Activated naive CD4-positive, alpha-beta T cell treated with anti-CD3 and anti-CD28 coated beads, Interleukin-2, amount 50 U/mL, for 24 hours (primary cell): ENCODE measurements around the gene ADARB1.
A peak's percentile ranks its signal among the peaks of the same experiment; 100 is the strongest.
"Not testable (repeated sequence)": the region's sequence is repeated elsewhere in the genome, so short reads cannot be mapped to it uniquely, and the experiment has no call there.

ENCODE experiments used
- H3K27ac Mint-ChIP-seq: one replicate; pipeline ENCODE4 v1.8.0; 2021; ENCODE audit warnings: mild to moderate bottlenecking, mixed read lengths
- H3K27me3 Mint-ChIP-seq: one replicate; pipeline ENCODE4 v1.8.0; 2021; ENCODE audit warnings: mixed read lengths
- H3K36me3 Mint-ChIP-seq: one replicate; pipeline ENCODE4 v1.8.0; 2021; ENCODE audit warnings: mixed read lengths
- H3K4me1 Mint-ChIP-seq: one replicate; pipeline ENCODE4 v1.8.0; 2021; ENCODE audit warnings: mixed read lengths
- H3K4me3 Mint-ChIP-seq: one replicate; pipeline ENCODE4 v1.8.0; 2021; ENCODE audit warnings: mild to moderate bottlenecking, mixed read lengths
- H3K9me3 Mint-ChIP-seq: one replicate; pipeline ENCODE4 v1.8.0; 2021; ENCODE audit warnings: mixed read lengths

Gene ADARB1

GRCh38 chr21:45132841-45133573, 58.6 kb downstream of the ADARB1 start:
- Mint-ChIP-seq H3K9me3 (no peaks in the 10 kb centered on the region), H3K36me3 (no peaks in the 10 kb centered on the region), H3K4me3 (no peak overlapping the region), H3K27ac (peak overlapping the region; percentile 23), H3K27me3 (no peaks in the 10 kb centered on the region), H3K4me1 (peaks cover 25% of the 10 kb centered on the region)

DNA sequence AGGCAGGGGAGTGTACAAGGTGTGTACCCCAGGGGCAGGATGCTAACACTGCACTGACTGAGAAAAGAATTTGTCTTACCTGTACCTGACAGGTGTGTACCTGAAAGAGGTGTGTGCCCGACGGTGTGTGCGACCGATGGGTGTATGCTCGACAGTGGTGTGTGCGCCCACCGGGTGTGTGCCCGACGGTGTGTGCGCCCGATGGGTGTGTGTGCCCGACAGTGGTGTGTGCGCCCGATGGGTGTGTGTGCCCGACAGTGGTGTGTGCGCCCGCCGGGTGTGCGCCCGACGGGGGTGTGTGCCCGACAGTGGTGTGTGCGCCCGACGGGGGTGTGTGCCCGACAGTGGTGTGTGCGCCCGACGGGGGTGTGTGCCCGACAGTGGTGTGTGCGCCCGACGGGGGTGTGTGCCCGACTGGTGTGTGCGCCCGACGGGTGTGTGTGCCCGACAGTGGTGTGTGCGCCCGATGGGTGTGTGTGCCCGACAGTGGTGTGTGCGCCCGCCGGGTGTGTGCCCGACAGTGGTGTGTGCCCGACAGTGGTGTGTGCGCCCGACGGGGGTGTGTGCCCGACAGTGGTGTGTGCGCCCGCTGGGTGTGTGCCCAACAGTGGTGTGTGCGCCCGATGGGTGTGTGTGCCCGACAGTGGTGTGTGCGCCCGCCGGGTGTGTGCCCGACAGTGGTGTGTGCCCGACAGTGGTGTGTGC, 59.3 kb downstream of the ADARB1 start:
- H3K9me3 Mint-ChIP-seq, H3K27ac Mint-ChIP-seq, H3K36me3 Mint-ChIP-seq, H3K4me3 Mint-ChIP-seq, H3K27me3 Mint-ChIP-seq: not testable (repeated sequence)
- peaks cover 23% of the 10 kb centered on the region for H3K4me1 Mint-ChIP-seq

DNA sequence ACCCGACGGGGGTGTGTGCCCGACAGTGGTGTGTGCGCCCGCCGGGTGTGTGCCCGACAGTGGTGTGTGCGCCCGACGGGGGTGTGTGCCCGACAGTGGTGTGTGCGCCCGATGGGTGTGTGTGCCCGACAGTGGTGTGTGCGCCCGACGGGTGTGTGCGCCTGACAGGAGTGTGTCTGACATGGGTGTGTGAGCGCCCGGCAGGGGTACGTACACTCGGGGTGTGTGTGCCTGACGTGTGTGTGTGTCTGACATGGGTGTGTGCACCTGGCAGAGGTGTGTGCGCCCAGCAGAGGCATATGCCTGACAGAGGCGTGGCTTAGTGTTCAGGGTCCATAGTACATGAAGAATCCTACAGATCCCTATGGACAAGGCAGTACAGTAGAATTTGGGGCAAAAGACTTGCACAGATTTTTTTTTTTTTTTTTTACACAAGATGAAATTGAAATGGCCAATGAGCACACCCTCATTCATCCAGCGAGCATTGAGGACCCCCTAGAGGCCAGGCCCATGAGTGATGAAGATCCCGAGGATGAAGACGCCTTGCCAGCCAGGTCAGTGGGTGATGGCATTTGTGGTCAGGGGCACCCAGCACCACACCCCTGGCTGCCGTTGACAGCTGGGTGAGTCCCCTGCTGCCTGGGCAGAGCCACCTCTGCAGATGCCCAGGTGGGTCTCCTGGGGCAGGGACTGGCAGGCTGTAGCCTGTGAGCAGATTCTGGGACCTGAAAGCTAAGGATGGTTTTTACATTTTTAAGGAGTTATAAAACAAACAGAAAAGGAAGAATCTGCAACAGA, 60.1 kb downstream of the ADARB1 start:
- Mint-ChIP-seq H3K4me1 (peaks cover 27% of the 10 kb centered on the region), H3K4me3 (no peak overlapping the region), H3K27ac (no peak overlapping the region)

GRCh38 chr21:45135122-45135521, 60.7 kb downstream of the ADARB1 start:
- peaks cover 23% of the 10 kb centered on the region for H3K4me1 Mint-ChIP-seq
- no peak overlapping the region for H3K27ac Mint-ChIP-seq
- H3K27me3 Mint-ChIP-seq = no peaks in the 10 kb centered on the region
- H3K9me3 Mint-ChIP-seq = no peaks in the 10 kb centered on the region
- no peaks in the 10 kb centered on the region for H3K36me3 Mint-ChIP-seq
- H3K4me3 Mint-ChIP-seq = no peak overlapping the region

More for the DNA sequence above, 60.1 kb downstream of the ADARB1 start:
- Mint-ChIP-seq H3K36me3 (no peaks in the 10 kb centered on the region), H3K9me3 (no peaks in the 10 kb centered on the region), H3K27me3 (no peaks in the 10 kb centered on the region)

DNA sequence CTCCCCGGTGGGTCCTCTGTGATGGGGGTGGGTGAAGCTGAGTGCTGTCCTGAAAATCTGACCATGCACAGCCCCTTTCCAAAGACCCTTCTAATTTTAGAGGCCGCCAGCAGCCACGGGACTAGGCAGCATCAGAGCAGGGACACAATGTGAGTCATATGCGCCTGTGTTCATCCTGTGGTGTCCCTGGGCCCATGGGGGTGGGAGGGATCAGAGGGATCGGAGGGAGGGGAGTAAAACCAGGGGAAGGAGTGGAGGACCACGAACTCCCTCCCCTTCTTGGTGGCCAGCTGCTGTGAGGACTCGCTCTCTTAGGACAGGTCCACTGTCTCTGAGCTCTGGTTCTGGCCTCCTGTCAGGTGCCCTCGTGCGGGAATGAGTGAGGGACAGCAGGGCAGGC, 61.5 kb downstream of the ADARB1 start:
- no peaks in the 10 kb centered on the region for H3K27me3 Mint-ChIP-seq
- H3K4me1 Mint-ChIP-seq = peaks cover 25% of the 10 kb centered on the region
- H3K9me3 Mint-ChIP-seq = no peaks in the 10 kb centered on the region
- no peak overlapping the region for H3K4me3 Mint-ChIP-seq
- H3K36me3 Mint-ChIP-seq = no peaks in the 10 kb centered on the region
- H3K27ac Mint-ChIP-seq = no peak overlapping the region

DNA sequence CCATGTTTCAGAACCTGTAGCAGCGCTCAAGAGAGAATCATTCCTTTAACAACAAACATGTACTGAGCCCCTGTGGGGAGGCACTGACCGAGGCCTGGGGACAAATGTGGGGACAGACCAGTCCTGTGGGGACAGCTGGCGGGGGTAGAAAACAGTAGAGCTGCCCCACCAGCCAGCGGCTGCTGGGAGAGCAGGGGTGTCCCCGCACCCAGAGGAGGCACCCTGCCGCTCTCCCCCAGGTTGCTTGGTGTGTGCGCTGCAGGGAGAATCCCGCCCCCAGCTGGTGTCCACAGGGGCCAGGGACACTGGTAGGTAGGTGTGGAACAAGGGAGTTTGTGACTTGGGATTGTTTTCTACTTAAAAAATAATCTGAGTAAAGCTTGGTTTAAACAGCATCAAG, 62.1 kb downstream of the ADARB1 start:
- Mint-ChIP-seq H3K9me3 (no peaks in the 10 kb centered on the region), H3K27ac (no peak overlapping the region)

DNA sequence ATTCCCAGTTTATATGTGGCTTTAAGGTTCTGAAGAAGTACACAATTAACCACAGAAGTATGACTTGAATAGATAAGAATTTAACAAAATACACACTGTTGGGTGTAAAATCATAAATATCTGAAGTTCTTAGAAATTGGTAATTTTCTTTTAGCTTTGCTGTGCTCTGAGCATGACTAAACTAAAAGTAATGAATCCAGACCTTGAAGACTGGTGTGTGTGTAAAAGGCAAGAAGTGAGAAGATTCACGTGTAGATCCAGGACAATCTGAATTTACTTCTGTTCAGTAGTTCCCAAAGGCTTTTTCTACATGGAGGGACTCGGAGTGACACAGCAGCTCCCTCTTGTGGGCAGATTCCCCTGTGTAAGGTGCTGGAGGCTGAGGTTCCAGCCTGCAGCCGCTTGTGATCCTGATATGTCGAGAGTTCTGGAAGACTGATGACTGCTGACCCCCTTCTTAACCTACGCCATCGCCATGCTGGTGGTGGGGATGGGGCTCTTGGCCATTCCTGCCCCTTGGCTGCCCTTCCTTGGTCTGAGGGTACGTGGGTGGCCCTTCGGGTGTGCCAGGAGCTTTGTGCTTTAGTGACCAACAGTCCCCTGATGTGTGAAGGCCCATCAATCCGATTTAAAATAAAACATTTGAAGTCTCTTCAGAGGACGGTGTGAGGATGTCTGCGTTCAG, 62.7 kb downstream of the ADARB1 start:
- Mint-ChIP-seq H3K27me3 (no peaks in the 10 kb centered on the region), H3K9me3 (no peaks in the 10 kb centered on the region), H3K4me3 (no peak overlapping the region), H3K4me1 (peaks cover 25% of the 10 kb centered on the region), H3K36me3 (no peaks in the 10 kb centered on the region), H3K27ac (no peak overlapping the region)

More for the DNA sequence above, 62.1 kb downstream of the ADARB1 start:
- Mint-ChIP-seq H3K27me3 (no peaks in the 10 kb centered on the region), H3K4me3 (no peak overlapping the region), H3K4me1 (peaks cover 25% of the 10 kb centered on the region), H3K36me3 (no peaks in the 10 kb centered on the region)

GRCh38 chr21:45137612-45137937, 63.2 kb downstream of the ADARB1 start:
- no peak overlapping the region for H3K4me3 Mint-ChIP-seq
- no peaks in the 10 kb centered on the region for H3K27me3 Mint-ChIP-seq
- H3K9me3 Mint-ChIP-seq = no peaks in the 10 kb centered on the region
- peaks cover 23% of the 10 kb centered on the region for H3K4me1 Mint-ChIP-seq
- H3K36me3 Mint-ChIP-seq = no peaks in the 10 kb centered on the region
- H3K27ac Mint-ChIP-seq = no peak overlapping the region

DNA sequence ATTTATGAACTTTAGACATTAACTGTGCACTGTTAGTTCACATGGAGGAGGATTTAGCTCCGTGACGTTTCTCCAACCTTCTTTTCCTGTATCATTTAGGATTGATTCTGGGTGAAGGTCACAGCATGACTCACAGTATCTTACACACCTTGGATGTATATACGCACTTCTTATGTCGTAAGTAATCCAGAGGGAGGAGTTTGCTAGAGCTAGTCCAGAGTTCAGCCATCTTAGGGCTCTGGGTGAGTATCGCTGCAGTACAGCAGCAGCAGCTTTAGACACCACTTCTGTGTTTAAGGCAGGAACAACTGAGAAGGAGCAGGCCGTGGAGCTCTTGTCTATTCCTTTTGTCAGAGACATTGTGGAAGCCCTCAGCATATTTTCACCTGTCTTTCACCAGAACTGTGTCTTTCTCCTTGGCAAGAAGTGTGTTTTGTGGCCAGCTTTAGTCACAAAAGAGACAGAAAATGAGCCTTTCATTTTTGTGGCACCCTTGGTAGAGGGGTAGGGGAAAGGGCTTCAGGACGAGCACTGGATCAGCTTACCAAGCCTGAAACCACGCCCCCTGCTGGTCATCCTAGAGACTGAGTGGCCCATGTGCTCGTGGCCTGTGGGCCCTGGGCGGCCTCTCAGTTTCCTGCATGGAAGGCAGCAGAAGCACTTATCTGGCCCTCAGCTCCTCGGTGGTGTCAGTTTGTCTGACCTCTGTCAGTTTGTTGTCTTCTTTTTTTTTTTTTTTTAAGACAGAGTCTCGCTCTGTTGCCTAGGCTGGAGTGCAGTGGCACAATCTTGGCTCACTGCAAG, 64.0 kb downstream of the ADARB1 start:
- Mint-ChIP-seq H3K4me1 (peaks cover 16% of the 10 kb centered on the region), H3K4me3 (no peak overlapping the region), H3K9me3 (no peaks in the 10 kb centered on the region), H3K27me3 (no peaks in the 10 kb centered on the region), H3K27ac (no peak overlapping the region), H3K36me3 (no peaks in the 10 kb centered on the region)

DNA sequence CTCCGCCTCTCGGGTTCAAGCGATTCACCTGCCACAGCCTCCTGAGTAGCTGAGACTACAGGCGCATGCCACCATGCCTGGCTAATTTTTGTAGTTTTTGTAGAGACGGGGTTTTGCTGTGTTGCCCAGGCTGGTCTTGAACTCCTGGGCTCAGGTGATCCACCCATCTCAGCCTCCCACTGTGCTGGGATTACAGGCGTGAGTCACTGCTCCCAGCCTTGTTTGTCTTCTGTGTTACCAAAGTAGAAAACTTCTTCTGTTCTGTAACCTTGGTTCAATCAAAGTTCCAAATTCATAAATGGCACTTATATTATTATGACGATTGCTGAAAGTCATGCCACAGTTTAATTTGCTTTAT, 64.6 kb downstream of the ADARB1 start:
- not testable (repeated sequence) for H3K9me3 Mint-ChIP-seq, H3K4me3 Mint-ChIP-seq, H3K27me3 Mint-ChIP-seq, H3K36me3 Mint-ChIP-seq, H3K27ac Mint-ChIP-seq
- H3K4me1 Mint-ChIP-seq = peaks cover 16% of the 10 kb centered on the region

DNA sequence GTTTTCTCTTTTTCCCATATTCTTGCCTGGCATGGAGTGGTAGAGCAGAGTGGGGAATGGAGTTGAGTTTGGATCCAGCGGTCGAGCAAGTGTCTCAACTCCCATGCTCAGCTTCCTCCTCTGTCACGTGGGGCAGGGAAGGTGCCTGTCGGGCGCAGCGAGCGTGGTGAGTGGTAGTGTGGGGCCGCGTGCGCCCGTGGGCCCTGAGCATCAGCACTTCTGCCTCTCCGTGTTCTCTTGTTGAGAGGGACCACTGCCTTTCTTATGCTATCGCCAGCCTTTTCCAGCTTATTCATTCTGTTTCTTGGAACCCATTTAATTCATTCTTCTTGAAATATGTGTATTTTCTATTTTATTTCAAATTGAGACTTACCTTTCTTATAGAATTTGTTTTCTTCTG, 65.1 kb downstream of the ADARB1 start:
- peak overlapping the region; percentile 15 for H3K27ac Mint-ChIP-seq
- no peaks in the 10 kb centered on the region for H3K27me3 Mint-ChIP-seq
- H3K9me3 Mint-ChIP-seq = no peaks in the 10 kb centered on the region
- H3K4me1 Mint-ChIP-seq = peaks cover 16% of the 10 kb centered on the region
- H3K4me3 Mint-ChIP-seq = no peak overlapping the region
- peaks cover 4% of the 10 kb centered on the region for H3K36me3 Mint-ChIP-seq

- Mint-ChIP-seq H3K36me3 (peaks cover 4% of the 10 kb centered on the region), H3K4me1 (peaks cover 16% of the 10 kb centered on the region), H3K4me3 (no peak overlapping the region), H3K27ac (no peak overlapping the region), H3K27me3 (no peaks in the 10 kb centered on the region), H3K9me3 (no peaks in the 10 kb centered on the region)
Observed at GRCh38 chr21:45140346-45140940, 66.1 kb downstream of the ADARB1 start.

DNA sequence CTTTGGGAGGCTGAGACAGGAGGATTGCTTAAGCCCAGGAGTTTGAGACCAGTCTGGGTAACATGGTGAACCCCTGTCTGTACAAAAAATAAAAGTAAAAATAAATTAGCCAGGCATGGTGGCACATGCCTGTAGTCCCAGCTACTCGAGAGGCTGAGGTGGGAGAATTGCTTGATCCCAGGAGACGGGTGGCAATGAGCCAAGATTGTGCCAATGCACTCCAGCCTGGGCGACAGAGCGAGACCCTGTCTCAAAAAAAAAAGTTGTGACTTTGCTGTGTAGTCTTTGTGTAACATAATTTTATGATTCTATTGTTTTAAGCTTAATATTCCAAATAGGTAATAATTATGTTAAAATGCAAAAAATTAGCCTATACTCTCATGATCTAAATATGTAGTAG, 66.6 kb downstream of the ADARB1 start:
- H3K27me3 Mint-ChIP-seq, H3K9me3 Mint-ChIP-seq, H3K27ac Mint-ChIP-seq, H3K36me3 Mint-ChIP-seq, H3K4me3 Mint-ChIP-seq: not testable (repeated sequence)
- peaks cover 16% of the 10 kb centered on the region for H3K4me1 Mint-ChIP-seq

DNA sequence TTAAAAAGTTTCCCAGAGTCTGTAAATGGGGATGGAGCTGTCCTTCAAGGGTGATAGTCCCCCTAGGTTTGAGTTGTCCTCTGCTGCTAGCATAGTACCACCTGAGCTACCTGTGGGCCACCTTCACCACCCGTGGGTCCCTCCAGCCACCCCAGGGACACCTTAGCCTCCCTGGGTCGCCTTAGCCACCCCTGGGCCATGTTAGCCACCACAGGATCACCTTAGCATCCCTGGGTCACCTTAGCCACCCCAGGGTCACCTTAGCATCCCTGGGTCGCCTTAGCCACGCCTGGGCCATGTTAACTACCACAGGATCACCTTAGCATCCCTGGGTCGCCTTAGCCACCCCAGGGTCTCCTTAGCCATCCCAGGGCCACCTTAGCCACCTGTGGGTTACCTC, 67.1 kb downstream of the ADARB1 start:
- Mint-ChIP-seq H3K36me3 (peaks cover 6% of the 10 kb centered on the region), H3K27ac (no peak overlapping the region), H3K9me3 (no peaks in the 10 kb centered on the region)

More for the DNA sequence above, 67.1 kb downstream of the ADARB1 start:
- H3K4me3 Mint-ChIP-seq = no peak overlapping the region
- no peaks in the 10 kb centered on the region for H3K27me3 Mint-ChIP-seq
- peaks cover 16% of the 10 kb centered on the region for H3K4me1 Mint-ChIP-seq
